Suppressor macrophage (primary cell): ENCODE data around the gene DOCK4.

Experiments
- DNase-seq, 4 experiments: peaks; one replicate each; pipeline ENCODE4 v3.0.0-alpha.2; 2020 to 2022

Gene DOCK4

DNA sequence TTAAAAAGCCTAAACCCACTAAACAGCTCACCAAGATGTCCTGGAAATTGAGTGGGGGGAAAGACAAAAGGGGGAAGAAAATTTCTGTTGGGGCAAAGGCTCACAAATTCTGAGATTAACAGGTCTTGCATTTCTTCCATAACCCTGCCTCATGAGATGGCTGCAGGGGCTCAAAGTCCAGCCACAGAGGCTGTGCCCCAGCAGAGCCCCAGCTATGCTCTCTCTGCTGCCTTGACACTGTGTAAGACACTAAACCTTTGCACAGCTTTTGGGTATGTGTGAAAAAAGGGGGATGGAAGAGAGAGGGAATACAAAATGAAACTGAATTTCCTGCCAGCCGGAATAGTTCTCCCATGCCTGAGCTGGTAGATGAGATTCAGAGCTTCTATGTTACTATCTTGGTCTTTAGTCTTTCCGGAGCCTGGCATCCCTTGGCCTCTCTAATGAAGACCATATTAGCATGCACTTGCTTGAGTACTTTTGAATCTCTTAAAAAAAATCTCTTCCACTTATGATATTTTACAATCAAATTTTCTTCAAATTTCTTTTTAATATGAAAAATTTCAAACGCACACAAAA is 403.9 kb downstream of the DOCK4 start:
- no peak for DNase-seq

DNA sequence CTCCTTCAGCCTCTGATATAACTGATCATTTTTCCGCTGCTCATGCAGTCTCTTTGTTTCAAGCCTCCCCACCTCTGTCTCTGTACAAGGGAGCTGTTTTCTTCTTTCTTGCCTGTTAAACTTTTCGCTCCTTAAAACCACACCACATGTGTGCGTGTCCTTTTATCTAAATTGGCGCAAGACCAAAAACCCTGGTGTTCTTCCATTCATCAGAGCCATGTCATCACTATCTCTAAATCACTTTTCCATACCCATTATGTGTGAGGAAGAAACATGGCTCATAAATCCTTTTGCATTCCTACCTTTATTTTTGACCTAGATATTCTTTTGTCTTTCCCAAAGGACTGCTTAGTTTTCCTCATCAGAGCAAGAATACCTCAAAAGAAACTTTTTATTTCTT is 404.9 kb downstream of the DOCK4 start:
- no peak for DNase-seq

DNA sequence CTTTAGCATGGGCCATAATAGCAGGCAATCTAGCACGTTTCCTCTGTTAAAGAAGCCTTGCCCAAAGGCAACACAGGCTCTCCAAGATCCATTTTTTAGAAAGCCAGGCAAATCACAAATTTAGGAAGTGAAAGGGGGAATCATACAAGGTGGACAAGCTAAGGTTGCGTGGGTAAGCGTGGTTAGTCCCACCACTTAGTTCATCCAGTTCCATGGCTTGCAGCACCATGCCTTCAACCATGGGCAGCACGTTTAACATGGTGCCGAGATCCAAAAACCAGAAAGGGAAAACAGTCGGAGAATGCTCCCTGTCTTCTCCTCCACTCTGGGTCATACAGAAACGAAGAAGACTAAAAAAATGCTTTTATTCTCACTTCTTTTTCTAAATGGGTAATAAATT is 409.5 kb downstream of the DOCK4 start:
- peak; percentile 5 to 32 (median 13) for DNase-seq

DNA sequence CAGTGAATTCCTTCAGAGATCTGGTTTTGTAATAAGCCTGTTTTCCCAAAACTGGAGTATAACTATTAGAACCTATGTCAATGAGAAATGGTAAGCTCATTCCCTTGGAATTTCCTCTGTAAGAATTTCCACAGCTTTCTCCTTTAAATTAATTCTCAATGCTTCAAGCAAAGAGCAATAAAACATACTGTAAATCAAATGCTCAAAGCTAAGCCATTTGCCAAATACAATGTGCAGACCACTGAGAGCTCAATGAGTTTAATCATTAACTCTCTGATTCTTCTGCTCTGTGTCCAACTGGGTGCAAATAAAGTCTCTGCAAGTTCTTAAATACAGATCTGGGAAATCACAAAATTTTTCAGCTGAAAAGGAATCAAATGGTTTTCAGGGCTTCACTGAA is 416.3 kb downstream of the DOCK4 start:
- DNase-seq = no peak

DNA sequence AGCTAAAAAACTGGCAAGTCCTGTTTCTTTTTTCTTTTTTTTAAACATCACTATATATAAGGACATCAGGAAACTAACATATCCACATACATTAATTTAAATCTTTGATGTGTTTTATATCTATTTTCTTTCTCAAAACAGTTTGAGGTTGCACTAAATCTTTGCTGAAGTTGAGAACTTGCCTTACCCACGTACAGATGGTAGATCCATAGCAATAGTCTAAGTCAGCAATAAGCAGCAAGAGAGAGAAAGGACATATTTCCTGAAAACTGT is 417.2 kb downstream of the DOCK4 start:
- no peak for DNase-seq

DNA sequence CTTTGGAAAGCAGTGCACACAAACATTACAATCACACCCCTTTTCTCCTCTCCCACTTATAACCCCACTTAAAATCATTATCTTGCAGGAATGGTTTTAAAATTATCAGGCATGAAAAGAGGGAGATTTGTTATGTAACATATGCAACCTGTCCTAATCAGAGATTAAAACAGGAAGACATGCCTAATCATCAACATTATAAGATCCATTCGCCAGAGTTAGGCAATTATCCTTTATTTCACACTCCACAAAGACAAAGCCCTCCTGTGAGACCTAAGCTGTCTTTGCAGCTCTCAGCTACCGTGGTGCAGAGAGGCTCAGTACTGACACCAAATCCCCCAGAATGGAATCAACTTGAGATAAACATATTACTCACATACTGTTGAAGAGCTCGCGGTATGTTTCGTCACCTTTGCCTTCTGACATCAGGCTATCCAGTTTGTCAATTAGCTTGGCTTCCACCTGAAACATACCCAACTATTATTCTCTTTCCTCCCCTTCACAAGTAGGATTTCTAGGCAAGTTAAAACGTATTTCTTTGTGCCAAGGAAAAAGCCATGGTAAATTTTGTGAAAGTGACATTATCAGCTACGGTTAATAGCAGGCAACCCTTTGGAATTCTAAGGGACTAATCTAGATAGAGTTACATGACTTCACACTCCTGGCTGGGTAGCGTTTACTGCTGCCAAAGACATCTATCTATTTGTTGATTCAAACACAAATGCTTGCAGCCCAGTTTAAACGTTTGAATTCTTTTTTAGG is 417.7 kb downstream of the DOCK4 start:
- DNase-seq = no peak

DNA sequence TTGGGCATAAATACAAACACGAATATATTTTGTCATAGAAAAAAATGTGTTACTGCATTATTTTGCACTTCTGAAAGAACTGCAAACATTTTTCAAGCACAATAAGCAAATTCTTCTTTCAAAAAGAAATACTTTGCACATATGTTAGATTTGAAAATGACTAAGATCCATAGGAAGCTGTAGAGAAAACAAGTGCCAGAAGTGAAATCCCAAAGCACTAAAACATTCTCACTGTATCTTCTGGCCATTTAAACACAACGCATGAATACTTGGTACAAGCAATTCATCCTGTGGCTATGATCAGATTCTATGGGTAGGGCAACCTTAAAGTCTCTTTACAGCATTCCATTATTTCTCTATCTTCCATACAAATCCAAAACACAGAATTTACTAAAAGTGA is 418.5 kb downstream of the DOCK4 start:
- no peak for DNase-seq

DNA sequence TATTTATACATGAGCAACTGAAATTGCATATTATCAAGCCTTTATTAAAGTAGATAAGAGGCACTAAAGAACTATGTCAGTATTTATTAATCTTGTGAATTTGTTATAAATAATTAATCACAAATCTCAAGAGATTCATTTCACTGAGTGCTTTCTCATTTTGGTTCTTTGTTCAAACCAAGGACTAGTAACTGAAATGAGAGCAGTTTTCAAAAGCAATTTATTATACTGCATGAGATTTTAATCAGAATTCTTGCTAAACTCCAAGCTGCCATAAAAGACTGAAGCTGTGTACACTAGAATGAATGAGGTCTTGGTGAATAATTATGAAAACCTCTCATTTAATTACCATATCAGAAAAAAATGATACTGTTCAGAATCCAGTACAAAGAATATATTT is 419.1 kb downstream of the DOCK4 start:
- no peak for DNase-seq

DNA sequence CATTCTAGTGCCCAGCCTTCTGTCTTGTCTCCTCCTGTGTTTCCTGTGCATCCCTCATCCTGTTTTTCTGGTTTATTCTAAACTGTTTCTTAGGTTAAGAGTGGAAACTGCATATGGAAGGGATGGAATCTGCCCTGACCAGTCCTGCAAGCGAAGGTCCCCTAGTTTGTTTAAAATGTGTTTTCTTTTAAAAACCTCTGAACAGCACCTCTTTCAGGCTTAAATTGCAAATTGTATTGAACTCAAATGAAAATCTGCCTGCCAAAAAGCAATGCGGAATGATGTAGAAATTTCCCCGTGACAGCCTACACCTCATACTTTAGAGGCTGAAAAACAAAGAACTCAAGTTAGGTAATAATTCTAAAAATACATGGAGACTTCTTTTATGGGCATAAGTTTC is 421.1 kb downstream of the DOCK4 start:
- no peak for DNase-seq

DNA sequence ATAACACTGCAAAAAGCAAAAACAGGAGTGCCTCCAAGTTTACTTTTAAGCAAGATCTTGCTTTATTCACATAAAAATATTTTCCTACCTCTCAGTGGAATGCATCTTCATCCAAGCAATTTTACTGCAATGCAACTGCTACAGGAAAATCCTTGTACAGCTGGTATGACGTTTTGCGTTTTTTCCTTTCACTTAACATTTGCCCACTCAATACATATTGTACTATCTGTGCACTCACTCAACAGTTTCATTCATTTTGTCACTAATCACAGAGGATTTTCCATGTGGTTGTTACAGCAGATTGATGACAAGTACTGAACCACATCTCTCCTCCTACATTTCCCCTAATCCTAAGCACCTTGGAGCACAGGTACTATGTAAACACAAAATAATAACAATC is 421.9 kb downstream of the DOCK4 start:
- no peak for DNase-seq

DNA sequence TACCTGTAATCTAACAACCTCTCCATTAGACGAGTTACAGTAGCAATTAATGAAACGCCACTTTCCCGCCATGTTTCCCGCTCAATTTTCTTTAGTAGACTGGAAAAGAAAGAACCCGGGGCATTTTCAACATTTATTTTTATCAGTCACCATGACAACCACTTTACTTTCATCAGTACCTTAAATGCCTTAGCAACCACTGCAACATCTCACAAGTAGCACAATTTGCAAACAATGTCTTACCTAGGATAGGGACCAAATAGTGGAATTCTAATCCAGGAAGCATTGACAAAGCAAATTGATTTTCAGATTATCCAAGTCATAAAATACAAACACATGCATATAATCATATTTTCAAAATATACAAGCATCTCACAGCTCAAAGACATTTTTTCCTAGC is 422.3 kb downstream of the DOCK4 start:
- DNase-seq = no peak

DNA sequence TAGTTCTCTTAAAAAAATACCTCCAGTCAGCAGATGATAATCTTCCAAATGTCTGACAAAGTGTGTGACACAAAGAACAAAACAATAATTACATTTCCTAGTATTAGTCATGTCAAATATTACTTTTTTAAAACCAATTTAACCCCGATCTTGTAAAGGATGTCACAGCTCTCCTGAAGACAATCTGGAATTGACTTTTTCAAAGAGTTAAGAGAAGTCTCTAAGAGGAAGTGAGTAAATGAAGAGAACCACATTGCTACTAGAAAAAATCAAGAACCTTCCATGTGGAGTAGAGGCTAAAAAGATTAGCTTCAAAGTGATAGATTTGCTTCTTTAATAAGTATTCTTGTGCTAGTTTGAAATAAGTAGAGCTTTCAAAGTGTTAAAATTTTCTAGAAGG is 425.7 kb downstream of the DOCK4 start:
- peak in 2 of 4 experiments; percentile 6 to 7 for DNase-seq

DNA sequence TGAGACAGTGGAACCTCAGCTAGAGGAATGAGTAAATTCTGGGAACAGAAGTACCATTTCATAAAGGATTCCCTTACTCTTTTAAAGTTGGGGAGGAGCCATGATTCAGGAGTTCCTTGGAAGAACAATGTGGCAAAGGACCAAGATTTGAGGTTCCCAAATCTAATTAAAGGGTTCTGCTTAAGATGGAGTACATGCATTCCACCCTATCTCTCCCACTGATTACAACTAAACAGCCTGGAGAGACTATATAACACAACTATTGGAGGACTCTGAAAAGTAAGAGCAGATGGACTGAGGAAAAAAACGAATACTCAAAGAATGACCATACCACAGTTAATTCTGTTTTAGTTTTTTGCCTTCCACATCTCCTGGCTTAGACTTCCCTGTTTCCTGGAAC is 431.0 kb downstream of the DOCK4 start:
- DNase-seq = no peak

DNA sequence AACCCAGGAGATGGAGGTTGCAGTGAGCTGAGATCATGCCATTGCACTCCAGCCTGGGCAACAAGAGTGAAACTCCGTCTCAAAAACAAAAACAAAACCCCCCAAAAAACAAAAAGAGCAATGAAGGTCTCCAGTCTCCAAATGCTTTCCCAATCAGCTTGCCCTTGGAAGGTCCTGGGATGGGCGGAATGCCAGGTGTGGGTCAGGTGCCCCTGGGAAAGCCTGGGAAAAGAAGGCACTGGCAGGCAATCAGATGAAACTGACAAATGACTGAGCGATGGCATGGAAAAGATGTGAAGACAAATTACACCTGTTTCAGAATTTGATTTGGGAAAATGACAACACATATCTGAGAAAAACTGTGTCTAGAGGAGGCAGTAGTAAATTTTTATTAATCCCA is 433.5 kb downstream of the DOCK4 start:
- no peak for DNase-seq

DNA sequence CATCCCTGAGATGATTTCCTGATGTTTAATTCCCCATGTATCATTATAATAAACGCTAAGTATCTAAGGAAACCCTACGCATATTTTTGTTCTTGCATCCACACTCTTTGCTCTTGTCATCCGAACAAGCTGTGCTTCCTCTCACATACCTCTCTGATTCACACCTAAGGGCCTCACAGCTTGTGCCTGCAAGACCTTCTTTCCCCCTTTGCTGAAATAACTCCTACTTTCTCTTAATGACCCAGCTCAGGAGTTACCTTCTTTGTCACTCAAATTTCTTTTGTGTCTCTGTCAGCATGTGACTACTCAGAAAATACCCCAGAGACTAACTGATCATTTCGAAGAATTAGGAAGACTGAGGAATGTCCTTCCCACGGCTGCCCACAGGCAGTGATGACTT is 434.6 kb downstream of the DOCK4 start:
- no peak for DNase-seq

DNA sequence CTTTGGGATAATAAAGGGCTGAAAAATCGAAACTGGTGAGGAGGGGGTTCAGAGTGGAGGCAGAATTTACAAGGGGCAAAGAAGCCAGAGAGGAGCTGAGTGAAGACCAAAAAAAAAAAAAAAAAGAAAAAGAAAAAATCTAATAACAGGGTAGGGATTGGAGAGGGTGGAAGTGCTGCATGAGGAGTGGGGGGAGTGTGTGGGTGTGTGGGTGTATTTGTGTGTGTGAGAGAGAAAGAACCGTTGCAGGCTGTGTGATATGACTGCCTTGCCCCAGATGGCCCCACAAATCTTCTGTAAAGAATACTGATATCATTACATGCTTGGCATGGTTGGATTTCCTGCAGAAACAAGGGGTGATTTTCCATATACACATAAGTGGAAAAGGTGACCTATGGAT is 436.1 kb downstream of the DOCK4 start:
- DNase-seq = no peak

DNA sequence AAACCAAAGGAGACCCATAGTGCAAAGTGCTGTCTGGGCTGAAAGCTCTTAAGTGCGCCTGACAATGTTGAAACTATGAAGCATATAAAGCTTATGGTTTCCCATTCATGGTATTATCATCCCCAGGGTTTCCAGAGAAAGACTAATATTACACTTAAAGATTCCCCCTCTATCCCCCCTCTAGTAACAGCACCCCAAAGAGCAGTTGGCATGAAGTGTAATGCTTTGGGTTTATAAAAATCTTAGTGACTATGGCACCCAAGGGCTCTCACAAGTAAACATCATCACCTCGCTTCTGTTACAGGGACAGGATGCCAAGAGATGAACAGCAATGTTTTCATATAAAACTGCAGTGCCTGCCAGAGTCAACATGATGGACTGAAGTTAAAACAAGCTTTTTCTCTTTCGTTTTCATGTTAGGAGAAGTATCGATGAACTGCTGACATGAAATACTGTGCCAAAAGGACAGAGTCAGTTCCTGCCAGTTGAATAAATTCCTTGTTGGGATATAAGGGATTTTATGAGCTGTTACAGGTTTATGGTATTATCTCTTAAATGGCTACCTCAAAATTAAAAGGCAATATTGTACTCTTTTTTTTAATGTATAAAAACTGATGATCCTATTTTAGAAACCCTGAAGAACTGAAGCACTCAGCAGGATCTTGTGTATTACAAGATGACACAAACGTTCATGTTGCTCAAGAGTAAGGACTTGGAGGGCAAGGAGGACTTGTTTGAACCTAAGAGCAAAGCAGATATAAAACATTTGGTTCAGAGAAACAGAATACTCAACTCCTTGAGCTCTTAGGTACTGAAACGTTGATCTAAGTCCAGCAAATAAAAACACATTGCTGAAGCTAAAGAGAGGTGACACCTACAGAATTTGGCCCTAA is 440.2 kb downstream of the DOCK4 start:
- DNase-seq = no peak

DNA sequence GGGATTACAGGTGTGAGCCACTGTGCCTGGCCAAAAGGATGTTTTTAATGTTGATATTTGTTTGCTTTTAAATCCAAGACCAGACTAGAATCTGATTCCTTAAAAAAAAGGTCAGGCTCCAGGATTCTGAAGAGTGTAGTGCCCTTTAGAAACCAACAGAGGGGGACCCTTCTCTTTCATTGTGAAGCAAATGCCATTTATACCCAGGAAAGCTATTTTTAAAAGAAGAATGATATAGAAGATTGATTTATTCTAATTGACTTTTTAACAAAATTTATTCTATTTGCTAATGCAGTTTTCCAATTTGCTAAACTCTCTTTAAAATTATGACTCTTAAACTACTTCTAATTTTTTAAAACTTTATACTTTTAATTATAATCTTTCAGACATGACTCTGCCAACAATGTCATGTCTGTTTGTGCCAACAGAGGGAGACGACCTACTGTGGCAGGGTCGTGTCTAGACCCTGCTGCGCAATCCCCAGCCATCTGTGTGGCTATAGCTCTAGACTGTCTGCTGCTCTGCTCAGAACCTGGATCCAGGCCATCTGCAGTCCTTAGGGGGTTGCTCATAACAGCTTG is 442.9 kb downstream of the DOCK4 start:
- DNase-seq = peak in 2 of 4 experiments; percentile 18 to 23

DNA sequence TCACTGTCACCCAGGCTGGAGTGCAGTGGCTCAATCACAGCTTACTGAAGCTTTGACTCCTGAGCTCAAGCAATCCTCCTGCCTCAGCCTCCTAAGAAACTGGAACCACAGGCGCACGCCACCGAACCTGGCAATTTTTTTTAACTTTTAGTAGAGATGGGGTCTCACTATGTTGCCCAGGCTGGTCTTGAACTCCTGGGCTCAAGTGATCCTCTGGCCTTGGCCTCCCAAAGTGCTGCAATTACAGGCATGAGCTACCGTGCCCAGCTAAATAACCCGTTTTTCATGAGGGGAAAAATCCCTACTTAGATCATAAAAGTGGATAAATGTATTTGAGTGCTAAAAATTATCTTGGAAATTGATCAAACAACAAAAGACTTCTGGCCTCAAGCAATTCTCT is 443.4 kb downstream of the DOCK4 start:
- no peak for DNase-seq

DNA sequence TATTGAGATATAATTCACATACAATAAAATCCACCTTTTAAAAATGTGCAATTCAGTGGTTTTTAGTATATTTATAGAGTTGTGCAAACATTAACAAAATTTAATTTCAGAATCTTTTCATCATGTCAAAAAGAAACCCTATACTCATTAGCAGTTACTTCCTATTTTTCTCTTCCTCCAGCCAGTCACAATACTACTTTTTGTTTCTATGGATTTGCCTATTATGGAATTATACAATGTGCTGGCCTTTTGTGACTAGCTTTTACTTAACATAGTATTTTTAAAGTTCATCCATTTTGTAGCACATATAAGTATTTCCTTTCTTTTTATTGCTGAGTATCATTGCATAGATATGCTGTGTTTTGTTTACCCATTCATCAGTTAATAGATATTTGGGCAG is 444.0 kb downstream of the DOCK4 start:
- peak in 1 of 4 experiments; percentile 8 for DNase-seq

DNA sequence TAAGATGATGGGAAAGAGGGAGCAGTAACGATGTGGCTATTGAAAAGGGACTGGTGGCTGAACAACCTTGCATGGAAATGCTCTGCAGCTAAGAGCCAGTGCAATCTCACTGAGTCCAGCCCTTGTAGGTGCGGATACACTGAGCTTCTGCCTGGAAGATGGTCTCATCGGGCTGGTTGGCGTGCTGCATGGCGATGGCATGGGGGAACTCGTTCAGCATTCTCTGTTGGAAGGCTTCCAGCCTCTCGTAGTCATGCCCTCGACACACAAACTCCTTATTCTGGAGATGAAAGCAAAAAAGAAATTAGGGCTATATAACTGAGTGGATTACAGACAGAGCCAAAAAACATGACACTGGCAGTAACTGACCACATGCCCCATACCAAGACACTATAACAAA is 446.2 kb downstream of the DOCK4 start:
- DNase-seq = no peak

DNA sequence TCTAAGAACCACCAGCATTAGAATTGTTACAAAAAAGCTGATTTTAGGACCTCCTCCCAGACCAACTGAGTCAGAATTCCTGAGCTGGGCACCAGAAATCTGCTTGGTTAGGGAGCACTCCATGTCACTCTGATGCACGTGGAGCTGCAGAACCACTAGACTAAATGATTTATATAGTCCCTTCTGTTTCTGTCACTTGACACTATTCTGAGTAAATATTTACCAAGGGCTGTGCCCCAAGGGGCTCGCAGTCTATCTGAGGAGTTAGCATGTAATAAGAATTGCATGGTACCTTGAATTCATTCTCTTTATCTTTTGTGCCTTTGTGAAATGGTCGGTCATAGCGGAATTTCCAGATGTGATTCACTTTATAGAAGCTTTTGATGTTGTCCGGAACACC is 447.9 kb downstream of the DOCK4 start:
- no peak for DNase-seq

DNA sequence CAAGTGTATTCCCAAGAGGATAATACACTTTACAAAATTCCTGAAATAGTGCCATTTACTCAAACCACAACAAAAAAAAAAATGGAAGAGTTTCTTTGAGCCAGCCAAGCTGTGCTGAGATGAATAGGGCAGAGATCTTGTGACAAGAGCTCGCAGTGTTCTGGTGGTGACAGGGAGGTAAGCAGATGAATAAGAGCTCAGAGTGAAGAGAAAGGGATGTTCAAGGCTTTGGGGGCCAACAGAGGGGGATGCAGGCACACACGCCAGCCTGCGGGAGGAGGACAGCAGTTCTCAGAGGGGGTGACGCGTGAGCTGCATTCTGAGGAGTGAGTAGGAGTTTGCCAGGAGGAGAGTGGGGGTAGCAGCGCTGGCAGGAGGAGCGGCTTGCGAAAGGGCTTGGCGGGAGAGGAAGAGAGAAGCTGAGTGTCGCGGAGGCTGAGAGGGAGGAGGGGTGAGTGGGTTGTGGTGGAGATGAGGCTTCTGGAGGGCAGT is 449.5 kb downstream of the DOCK4 start:
- peak; percentile 8 to 56 (median 40) for DNase-seq
